Peyer's patch (tissue), 4 donors: Measurements from ENCODE around the gene PIEZO2. TPM values are rescaled to one million over a fixed set of nuclear protein-coding genes. Genes with fewer than 3 reads are reported as not detected.
"Not testable (repeated sequence)": the region's sequence is repeated elsewhere in the genome, so short reads cannot be mapped to it uniquely, and the experiment has no call there.

Experiments used
- DNase-seq, 3 donors: peaks; one replicate each; pipeline ENCODE4 v3.0.0-alpha.2; 2017 to 2019
- H3K27ac ChIP-seq, 4 donors: fragments of 200-600 bp; sonication (generic); one replicate each; pipeline ENCODE4 v1.5.1; 2016 to 2019
- H3K27me3 ChIP-seq, 2 donors: fragments of 200-600 bp; sonication (generic); one replicate each; pipeline ENCODE4 v1.5.1; 2019
- H3K36me3 ChIP-seq, 3 donors: fragments of 200-600 bp; sonication (generic); one replicate each; pipeline ENCODE4 v1.5.1; 2016 to 2019
- H3K4me1 ChIP-seq, 4 donors: fragments of 200-600 bp; sonication (generic); one replicate each; pipeline ENCODE4 v1.5.1; 2016 to 2019
- H3K4me3 ChIP-seq, 4 donors: fragments of 200-600 bp; sonication (generic); 1 replicate in 3 of 4; 2 replicates in 1 of 4; pipeline ENCODE4 v1.5.1; 2016 to 2019; ENCODE audit warnings: mild to moderate bottlenecking in 1 of 4
- H3K9me3 ChIP-seq, 4 donors: fragments of 200-600 bp; sonication (generic); one replicate each; pipeline ENCODE4 v1.5.1; 2016 to 2019; ENCODE audit warnings: mild to moderate bottlenecking in 1 of 4
- CTCF ChIP-seq, 6 experiments: fragments of 450-650 bp in 4 of 6; fragments of 200-600 bp in 2 of 6; sonication (generic) in 1 of 6; IDR thresholded peaks; one replicate each; pipeline ENCODE4 v1.5.1; 2017 to 2019; ENCODE audit warnings: antibody characterized with exemption in 6 of 6, mild to moderate bottlenecking in 3 of 6, moderate library complexity in 1 of 6
- POLR2A ChIP-seq, 2 donors: fragments of 450-650 bp; IDR thresholded peaks; one replicate each; pipeline ENCODE4 v1.5.1; 2017; ENCODE audit warnings: antibody characterized with exemption in 2 of 2, mild to moderate bottlenecking in 2 of 2, moderate library complexity in 2 of 2
- total RNA-seq, 4 donors: library from RNA; depleted of rRNA; stranded (reverse); fragments of >200 nt; gene quantifications; one replicate each; pipeline ENCODE4 v1.1.0, GENCODE V29; 2016

PIEZO2 gene
- total RNA-seq, 4 donors from 2014 or later: 0.85 to 5.8 (median 4.5) TPM

DNA sequence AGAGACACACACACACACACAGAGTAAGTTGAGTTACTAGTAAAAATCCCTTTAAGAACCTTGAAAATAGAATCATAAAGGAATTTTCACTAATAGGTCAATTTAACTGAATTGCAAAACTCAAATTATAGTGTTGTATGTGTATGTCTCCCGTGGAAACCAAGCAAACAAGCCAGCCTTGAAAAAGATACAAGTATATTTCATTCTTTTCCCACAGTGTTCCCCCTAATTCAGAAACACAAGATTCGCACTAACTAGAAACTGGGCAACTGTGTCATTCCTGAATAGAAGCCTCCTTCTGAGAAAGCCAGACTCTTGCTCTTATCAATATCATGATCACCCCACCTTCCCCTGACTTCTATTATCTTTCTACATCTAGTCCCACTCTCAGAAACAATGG lies 229.5 kb downstream of the PIEZO2 start:
- DNase-seq: no peak
- no peaks in the 10 kb centered on the region for H3K27me3 ChIP-seq
- no peaks in the 10 kb centered on the region for H3K9me3 ChIP-seq
- H3K27ac ChIP-seq: no peak overlapping the region
- no peak for TF ChIP-seq CTCF (IDR thresholded peaks at IDR 0.05)
- TF ChIP-seq POLR2A (IDR thresholded peaks at IDR 0.05): no peak
- H3K4me3 ChIP-seq: no peak overlapping the region
- H3K4me1 ChIP-seq: no peaks in the 10 kb centered on the region
- no peaks in the 10 kb centered on the region for H3K36me3 ChIP-seq

DNA sequence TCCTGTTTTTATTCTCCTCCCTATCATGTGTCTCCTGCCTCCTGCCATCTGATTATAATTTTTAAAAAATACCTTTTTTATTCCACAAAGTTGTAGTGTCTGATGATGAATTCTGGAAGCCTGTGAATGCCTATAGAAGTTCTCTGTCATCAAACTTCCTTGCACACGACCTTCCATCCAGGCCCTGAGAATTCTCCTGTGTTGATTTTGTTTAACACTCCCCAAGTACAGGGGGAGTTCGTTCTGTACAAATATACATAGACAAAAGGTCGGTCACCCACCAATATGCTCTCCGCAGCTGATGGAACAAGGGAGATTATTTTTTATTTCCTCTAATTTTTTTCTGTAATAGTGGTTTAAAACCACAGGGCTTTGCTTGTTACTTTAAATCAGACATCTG lies 232.5 kb downstream of the PIEZO2 start:
- H3K4me1 ChIP-seq: no peaks in the 10 kb centered on the region
- no peak overlapping the region for H3K4me3 ChIP-seq
- no peaks in the 10 kb centered on the region for H3K9me3 ChIP-seq
- H3K27ac ChIP-seq: no peak overlapping the region
- no peaks in the 10 kb centered on the region for H3K36me3 ChIP-seq
- no peak for DNase-seq
- no peak for TF ChIP-seq POLR2A (IDR thresholded peaks at IDR 0.05)
- TF ChIP-seq CTCF (IDR thresholded peaks at IDR 0.05): no peak
- no peaks in the 10 kb centered on the region for H3K27me3 ChIP-seq

DNA sequence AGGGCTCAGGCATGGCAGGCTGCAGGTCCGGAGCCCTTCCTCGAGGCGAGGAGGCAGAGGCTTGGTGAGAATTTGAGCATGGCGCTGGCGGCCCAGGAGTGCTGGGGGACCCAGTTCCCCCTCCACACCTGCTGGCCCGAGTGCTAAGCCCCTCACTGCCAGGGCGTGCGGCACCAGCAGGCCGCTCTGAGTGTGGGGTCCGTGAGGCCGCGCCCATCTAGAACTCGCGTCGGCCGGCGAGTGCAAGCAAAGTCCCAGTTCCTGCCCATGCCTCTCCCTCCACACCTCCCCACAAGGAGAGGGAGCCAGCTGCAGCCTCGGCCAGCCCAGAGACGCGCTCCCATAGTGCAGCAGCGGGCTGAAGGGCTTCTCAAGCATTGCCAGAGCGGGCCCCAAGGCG lies 233.0 kb downstream of the PIEZO2 start:
- TF ChIP-seq CTCF (IDR thresholded peaks at IDR 0.05) (no peak), POLR2A (IDR thresholded peaks at IDR 0.05) (no peak)
- Histone ChIP-seq H3K4me3 (no peak overlapping the region), H3K36me3 (no peaks in the 10 kb centered on the region), H3K27ac (no peak overlapping the region), H3K27me3 (no peaks in the 10 kb centered on the region), H3K4me1 (no peaks in the 10 kb centered on the region), H3K9me3 (no peaks in the 10 kb centered on the region)
- DNase-seq: no peak

- not testable (repeated sequence) for H3K27me3 ChIP-seq, H3K4me3 ChIP-seq, H3K9me3 ChIP-seq, DNase-seq, H3K4me1 ChIP-seq, H3K36me3 ChIP-seq, H3K27ac ChIP-seq
These were observed 233.6 kb downstream of the PIEZO2 start for GRCh38 chr18:10915748-10916147.

DNA sequence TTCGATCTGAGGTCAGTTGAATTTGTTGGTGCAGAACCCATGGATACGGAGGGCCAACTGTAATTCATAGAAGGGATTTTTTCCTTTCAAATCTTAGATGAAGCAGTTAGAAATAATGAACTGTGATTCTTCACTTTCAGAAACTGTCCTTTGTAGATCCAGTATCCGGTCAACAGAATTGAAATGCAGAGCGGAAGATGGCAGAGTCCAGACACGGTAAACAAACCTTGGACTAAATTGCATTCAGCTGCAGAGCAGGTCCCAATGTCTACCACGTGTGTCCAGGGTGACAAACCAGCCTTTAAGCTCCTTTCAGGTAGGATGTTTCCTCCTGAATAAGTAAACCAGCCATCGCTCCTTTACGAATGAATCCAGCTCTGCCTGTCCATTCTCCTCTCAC lies 234.8 kb downstream of the PIEZO2 start:
- not testable (repeated sequence) for H3K4me1 ChIP-seq, H3K27me3 ChIP-seq, DNase-seq, H3K36me3 ChIP-seq, H3K9me3 ChIP-seq, H3K4me3 ChIP-seq, H3K27ac ChIP-seq

DNA sequence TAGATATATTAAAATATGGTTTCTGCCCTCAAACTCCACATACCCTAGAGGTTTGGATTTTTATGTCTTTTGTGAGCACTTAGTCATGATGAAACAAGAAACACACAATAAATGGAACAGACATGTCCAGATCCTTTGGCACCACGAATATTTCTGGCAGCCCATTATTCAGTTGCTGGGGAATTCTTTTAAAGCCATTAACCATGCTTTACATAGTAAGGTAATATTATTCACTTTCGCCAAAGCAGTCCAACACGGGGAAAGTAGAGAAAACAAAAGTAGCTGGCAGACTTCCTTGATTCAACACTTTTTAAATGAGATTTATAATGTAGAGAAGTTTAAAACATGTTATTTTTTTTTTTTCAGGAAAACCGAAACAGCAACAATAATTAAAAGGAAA lies 235.4 kb downstream of the PIEZO2 start:
- Histone ChIP-seq H3K4me3 (no peak overlapping the region), H3K27me3 (no peaks in the 10 kb centered on the region), H3K36me3 (no peaks in the 10 kb centered on the region), H3K27ac (no peak overlapping the region), H3K4me1 (no peaks in the 10 kb centered on the region), H3K9me3 (no peaks in the 10 kb centered on the region)
- DNase-seq: no peak
- TF ChIP-seq CTCF (IDR thresholded peaks at IDR 0.05): no peak
- no peak for TF ChIP-seq POLR2A (IDR thresholded peaks at IDR 0.05)

GRCh38 chr18:10912790-10913545 lies 236.4 kb downstream of the PIEZO2 start:
- no peaks in the 10 kb centered on the region for H3K27me3 ChIP-seq
- H3K9me3 ChIP-seq: no peaks in the 10 kb centered on the region
- no peaks in the 10 kb centered on the region for H3K36me3 ChIP-seq
- DNase-seq: no peak
- TF ChIP-seq POLR2A (IDR thresholded peaks at IDR 0.05): no peak
- no peak for TF ChIP-seq CTCF (IDR thresholded peaks at IDR 0.05)
- no peak overlapping the region for H3K4me3 ChIP-seq
- H3K4me1 ChIP-seq: no peaks in the 10 kb centered on the region
- no peak overlapping the region for H3K27ac ChIP-seq
